HG02981 (cell line): Measurements from ENCODE around the gene ACTR1B.
"Not testable (repeated sequence)": the region's sequence is repeated elsewhere in the genome, so short reads cannot be mapped to it uniquely, and the experiment has no call there.

Experiments used
- ATAC-seq: cut with Tn5 transposase; IDR thresholded peaks from one replicate; pipeline ENCODE4 v1.9.1; 2021; ENCODE audit warnings: mild to moderate bottlenecking, moderate library complexity; ENCODE audit not compliant: unreplicated experiment

Gene ACTR1B

DNA sequence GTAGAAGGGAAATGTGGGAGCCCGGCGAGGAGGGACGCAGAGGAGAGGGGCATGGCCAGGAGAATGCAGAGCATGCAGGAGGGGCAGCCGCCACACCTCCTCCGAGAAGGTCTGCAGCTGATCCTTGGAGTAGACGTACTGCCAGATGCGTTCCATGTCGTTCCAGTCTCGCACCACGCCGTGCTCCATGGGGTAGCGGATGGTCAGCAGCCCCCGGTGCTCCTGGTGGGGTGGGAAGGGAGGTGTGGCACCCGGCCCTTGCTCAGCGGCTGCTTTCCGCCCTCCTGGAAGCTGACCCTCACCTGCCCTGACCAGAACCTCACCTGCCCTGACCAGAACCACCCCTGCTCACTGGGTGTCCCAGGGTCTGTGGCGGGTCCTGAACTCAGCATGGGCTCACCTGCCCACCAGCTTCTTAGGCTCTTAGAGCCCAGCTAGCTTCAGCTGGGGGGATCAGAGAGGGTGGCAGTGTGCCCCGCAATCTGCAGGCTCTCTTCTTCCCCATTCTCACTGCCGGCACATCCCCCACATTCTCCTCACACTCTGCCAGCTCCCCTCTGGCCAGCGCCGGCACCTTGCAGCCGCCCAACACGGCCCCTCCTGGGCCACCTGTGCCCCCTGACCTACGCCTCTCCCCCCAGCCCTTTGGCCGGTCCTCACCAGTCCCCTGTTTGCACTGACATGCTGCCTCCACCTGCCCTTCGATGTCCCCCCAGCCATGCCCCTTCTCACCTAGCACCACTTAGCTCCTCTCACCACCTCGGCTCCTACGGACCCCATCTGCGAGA is 4.4 kb downstream of the ACTR1B start:
- ATAC-seq = no peak

- ATAC-seq = no peak
Observed at GRCh38 chr2:97658691-97659157, 5.1 kb downstream of the ACTR1B start.

GRCh38 chr2:97657986-97658690 is 5.7 kb downstream of the ACTR1B start:
- ATAC-seq = no peak

GRCh38 chr2:97656905-97657587 is 6.8 kb downstream of the ACTR1B start:
- ATAC-seq = no peak

GRCh38 chr2:97656129-97656755 is 7.6 kb downstream of the ACTR1B start:
- ATAC-seq = no peak

- no peak for ATAC-seq
Observed at GRCh38 chr2:97654791-97655190, 9.1 kb downstream of the ACTR1B start.

- no peak for ATAC-seq
Observed at GRCh38 chr2:97654309-97654708, 9.5 kb downstream of the ACTR1B start.

GRCh38 chr2:97653874-97654273 is 10.0 kb downstream of the ACTR1B start:
- no peak for ATAC-seq

GRCh38 chr2:97653473-97653872 is 10.4 kb downstream of the ACTR1B start:
- ATAC-seq = no peak

DNA sequence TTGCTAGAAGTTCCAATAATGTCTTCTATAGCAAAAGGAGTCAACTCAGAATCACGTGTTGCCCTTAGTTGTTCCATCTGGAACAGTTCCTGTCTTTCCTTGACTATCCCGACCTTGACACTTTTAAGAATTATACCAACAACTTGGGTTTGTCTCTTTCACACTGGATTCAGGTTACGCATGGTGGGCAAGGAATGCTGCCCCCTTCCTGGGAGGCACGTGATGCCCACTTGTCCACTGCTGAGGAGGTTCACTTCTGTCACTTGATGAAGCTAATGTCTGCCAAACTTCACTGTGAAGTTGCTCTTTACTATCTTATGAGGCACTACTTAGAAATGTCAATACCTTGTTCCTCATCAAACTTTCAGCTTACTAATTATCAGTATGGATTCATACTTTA is 12.7 kb downstream of the ACTR1B start:
- ATAC-seq = no peak

DNA sequence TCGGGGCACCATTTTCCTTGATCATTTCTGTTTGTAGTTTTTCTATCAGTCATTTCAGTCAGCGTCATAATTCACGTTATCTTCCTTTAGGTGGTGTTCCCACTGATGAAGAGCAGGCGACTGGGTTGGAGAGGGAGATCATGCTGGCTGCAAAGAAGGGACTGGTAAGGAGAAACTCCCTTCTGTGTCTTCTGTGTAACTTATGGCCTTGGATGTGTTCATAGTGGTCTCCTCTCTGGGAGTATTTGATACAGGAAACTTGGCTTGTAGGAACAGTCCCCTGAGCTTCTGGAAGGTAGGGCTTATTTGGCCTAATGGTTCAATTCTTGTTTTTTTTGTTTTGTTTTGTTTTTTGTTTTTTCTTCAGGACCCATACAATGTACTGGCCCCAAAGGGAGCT is 16.9 kb downstream of the ACTR1B start:
- no peak for ATAC-seq

- ATAC-seq = peak; percentile 97
Observed at GRCh38 chr2:97645695-97646629, 17.9 kb downstream of the ACTR1B start, which contains the start of gene COX5B. COX5B (plus strand) TSS chr2:97646062; CDS start chr2:97646087, 25 bp downstream.

DNA sequence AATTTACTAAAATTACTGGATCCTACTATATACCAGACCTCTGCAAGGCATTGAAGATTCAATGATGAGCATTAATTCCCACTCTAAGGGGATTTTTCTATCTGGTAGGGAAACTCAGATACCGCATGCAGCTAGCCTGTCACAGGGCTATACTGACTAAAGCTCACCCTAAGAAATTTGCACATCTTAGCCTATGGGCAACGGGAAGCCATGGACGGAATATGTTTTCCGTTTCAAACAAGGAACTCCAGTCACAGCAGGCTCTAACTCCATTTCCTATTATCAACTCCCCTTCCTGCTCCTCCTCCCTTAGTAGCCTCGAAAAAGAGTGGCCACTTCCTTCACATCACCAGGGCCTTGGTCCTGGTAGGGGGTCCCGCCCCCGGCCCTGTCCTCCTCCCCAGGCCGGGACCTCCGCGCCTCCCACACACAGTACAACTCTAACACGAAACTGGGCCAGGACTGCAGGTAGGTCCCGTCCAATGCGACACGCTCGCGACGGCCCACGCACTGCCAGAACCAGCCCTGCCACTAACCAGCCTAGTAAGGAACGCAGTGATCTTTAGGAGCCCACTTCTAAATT is 18.6 kb downstream of the ACTR1B start:
- peak; percentile 12 for ATAC-seq

DNA sequence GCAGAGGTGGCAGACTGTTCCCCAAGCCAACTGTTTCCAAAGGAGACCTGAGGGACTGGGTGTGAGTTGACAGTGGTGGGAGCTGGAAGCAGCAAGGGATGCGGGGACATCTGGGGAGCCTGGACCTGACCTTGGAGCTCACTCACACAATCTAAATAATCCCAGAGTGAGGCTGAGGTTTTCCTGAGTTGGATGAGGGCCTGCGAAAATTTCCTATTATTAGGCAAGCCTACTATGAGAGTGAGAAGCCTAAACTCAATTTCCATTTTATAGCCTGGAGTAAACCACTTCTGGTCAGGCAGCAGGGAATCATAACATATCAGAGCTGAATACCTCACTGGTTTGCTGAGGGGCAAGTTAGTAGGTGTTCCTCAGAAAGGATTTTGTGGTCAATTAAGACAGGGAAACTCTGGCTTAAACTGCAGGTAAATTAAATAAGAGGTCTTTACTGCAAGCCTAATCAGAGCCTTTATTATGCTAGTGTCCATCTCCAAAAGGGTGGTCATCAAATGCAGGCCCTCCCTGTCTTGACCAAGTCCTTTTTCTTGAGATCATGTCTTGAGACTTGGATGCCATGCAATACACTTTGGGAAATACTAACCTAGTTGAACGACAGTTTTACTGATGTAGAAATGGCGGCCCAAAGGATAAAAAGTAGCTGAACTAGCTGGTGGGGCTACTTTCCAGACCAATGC is 19.7 kb downstream of the ACTR1B start:
- no peak for ATAC-seq

GRCh38 chr2:97626049-97626430 is 37.8 kb downstream of the ACTR1B start:
- not testable (repeated sequence) for ATAC-seq

- not testable (repeated sequence) for ATAC-seq
Observed at GRCh38 chr2:97625354-97626048, 38.3 kb downstream of the ACTR1B start.

DNA sequence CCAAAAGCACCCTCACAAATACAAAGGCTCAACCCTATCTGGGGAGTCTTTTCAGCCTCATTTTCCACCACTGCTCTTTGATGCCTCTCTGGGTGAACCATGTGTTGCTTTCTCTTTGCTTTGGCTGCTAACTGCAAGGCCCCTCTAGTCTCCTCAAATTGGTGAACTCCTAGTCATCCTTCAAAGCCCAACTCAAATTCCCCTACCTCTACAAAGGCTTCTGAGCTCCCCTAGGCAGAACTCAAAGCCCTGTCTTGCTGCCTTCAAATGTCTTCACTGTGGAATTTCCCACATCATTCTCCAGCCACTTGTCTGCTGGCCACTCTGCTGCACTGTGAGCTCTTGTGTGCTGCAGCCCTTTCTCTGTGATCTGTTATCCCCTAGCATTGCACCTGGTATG is 40.9 kb downstream of the ACTR1B start:
- not testable (repeated sequence) for ATAC-seq

DNA sequence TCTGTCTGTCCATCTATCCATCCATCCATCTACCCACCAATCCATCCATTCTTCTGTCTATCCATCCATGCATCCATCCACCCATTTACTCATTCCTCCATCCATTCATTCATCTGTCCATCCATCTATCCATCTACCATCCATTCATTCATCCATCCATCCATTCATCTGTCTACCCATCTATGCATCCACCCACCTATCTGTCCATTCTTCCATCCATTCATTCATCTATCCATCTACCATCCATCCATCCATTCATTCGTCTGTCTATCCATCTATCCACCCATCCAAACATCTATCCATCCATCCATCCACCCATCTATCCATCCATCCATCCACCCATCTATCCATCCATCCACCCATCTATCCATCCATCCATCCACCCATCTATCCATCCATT is 43.4 kb downstream of the ACTR1B start:
- ATAC-seq = not testable (repeated sequence)
